ENCODE results near the gene GALNT4. TPM values are rescaled to one million over a fixed set of nuclear protein-coding genes. Genes with fewer than 3 reads are reported as not detected.

Gene GALNT4
- total RNA-seq, 2 donors from 2014 or later: 8.2 to 16.6 TPM

DNA sequence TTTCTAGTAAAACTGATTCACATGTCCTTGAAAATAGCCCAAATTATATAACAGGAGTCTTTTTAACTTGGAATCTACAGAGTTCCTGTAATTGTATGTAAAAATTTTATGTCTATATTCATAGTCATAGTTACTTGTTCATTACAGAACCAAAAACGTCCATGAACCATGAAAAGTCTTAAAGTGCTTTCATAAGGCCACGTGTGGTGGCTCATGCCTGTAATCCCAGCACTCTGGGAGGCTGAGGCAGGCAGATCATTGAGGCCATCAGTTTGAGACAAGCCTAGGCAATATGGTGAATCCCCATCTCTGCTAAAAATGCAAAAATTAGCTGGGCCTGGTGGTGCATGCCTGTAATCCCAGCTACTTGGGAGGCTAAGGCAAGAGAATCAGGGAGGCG is 48.4 kb downstream of the GALNT4 start:
- intact Hi-C loops (cut with DNase I): no loop called here
- no peak for ATAC-seq
- Histone ChIP-seq H3K4me1 (no peaks in the 10 kb centered on the region), H3K36me3 (replicated peaks in 1 of 2; ENCODE audit: insufficient read depth in 1 of 2, low read depth in 2 of 2) (no peaks in the 10 kb centered on the region), H3K4me3 (no peak overlapping the region), H3K27me3 (no peaks in the 10 kb centered on the region), H3K9me3 (no peaks in the 10 kb centered on the region), H3K27ac (no peak overlapping the region)
- no peak for TF ChIP-seq POLR2A (IDR thresholded peaks at IDR 0.05)
- TF ChIP-seq CTCF (IDR thresholded peaks at IDR 0.05): no peak
- DNase-seq: no peak
- 82 to 83% methylated on average over 3 of the region's 3 CpGs for WGBS, 2 donors

GRCh38 chr12:89475203-89475990 is 49.2 kb downstream of the GALNT4 start:
- TF ChIP-seq POLR2A (IDR thresholded peaks at IDR 0.05) (no peak), CTCF (IDR thresholded peaks at IDR 0.05) (no peak)
- ATAC-seq (no peak), DNase-seq (no peak)
- H3K4me1 ChIP-seq: peaks cover 3% of the 10 kb centered on the region
- intact Hi-C loops (cut with DNase I): no loop called here
- WGBS, 2 donors: 69 to 78% methylated on average over 6 of the region's 6 CpGs
- H3K36me3 ChIP-seq (replicated peaks in 1 of 2; ENCODE audit: insufficient read depth in 1 of 2, low read depth in 2 of 2): no peaks in the 10 kb centered on the region
- H3K27me3 ChIP-seq: no peaks in the 10 kb centered on the region
- H3K9me3 ChIP-seq: no peaks in the 10 kb centered on the region
- H3K4me3 ChIP-seq: no peak overlapping the region
- no peak overlapping the region for H3K27ac ChIP-seq

- H3K27ac ChIP-seq: no peak overlapping the region
- no peak for TF ChIP-seq CTCF (IDR thresholded peaks at IDR 0.05)
- TF ChIP-seq POLR2A (IDR thresholded peaks at IDR 0.05): no peak
- whole genome bisulfite sequencing, 2 donors: 27 to 33% methylated on average over 1 of the region's 1 CpG
- H3K9me3 ChIP-seq: no peaks in the 10 kb centered on the region
- H3K27me3 ChIP-seq: no peaks in the 10 kb centered on the region
- no peak overlapping the region for H3K4me3 ChIP-seq
- no peak for DNase-seq
- H3K36me3 ChIP-seq (replicated peaks in 1 of 2; ENCODE audit: insufficient read depth in 1 of 2, low read depth in 2 of 2): no peaks in the 10 kb centered on the region
- ATAC-seq: no peak
- intact Hi-C loops (cut with DNase I): loop anchor here (5.0 kb wide), 1 partner anchor 48 kb away; the partner anchor contains the start of gene GALNT4
- H3K4me1 ChIP-seq: peaks cover 3% of the 10 kb centered on the region
Observed at GRCh38 chr12:89474615-89475014, 50.0 kb downstream of the GALNT4 start.

Small RNA genes lying within 50 kb of the gene (small RNA-seq; reads per million reads assigned to genes)
- gene AC025034.2 (not detected), gene POC1B-GALNT4 (not detected)

Other genes starting within 250 kb of the GALNT4 start
- 10 to 100 TPM; 21.3 to 49.8 TPM for gene DUSP6, start 172.3 kb downstream of the GALNT4 start, total RNA-seq
- 10 to 100 TPM; 10.9 to 32.6 TPM for gene POC1B, start 1.3 kb upstream of the GALNT4 start, total RNA-seq
- gene ATP2B1, start 184.0 kb upstream of the GALNT4 start, total RNA-seq: 10 to 100 TPM; 17.1 to 37.9 TPM

Data from body of pancreas (tissue), 4 donors.